Measurements from ENCODE around the gene SPDYC.

The SPDYC gene

GRCh38 chr11:65208785-65209710, 39.0 kb downstream of the SPDYC start:
- no peak for DNase-seq

- DNase-seq = no peak
These were observed 39.8 kb downstream of the SPDYC start for GRCh38 chr11:65209711-65210360.

- no peak for DNase-seq
These were observed 40.3 kb downstream of the SPDYC start for GRCh38 chr11:65210361-65210731.

GRCh38 chr11:65210748-65211147, 40.7 kb downstream of the SPDYC start:
- no peak for DNase-seq

GRCh38 chr11:65211293-65212105, 41.5 kb downstream of the SPDYC start:
- no peak for DNase-seq

- DNase-seq = no peak
These were observed 42.3 kb downstream of the SPDYC start for GRCh38 chr11:65212226-65212801.

GRCh38 chr11:65213322-65214211, 43.5 kb downstream of the SPDYC start:
- DNase-seq = no peak

GRCh38 chr11:65214212-65214845, 44.3 kb downstream of the SPDYC start:
- DNase-seq = no peak

GRCh38 chr11:65215441-65216076, 45.5 kb downstream of the SPDYC start:
- no peak for DNase-seq

GRCh38 chr11:65216830-65217229, 46.8 kb downstream of the SPDYC start:
- no peak for DNase-seq

- DNase-seq = no peak
These were observed 47.7 kb downstream of the SPDYC start for GRCh38 chr11:65217441-65218423.

- DNase-seq = no peak
These were observed 48.4 kb downstream of the SPDYC start for GRCh38 chr11:65218446-65218845.

- DNase-seq = no peak
These were observed 49.8 kb downstream of the SPDYC start for GRCh38 chr11:65219930-65220213.

- DNase-seq = no peak
These were observed 51.0 kb downstream of the SPDYC start for GRCh38 chr11:65221026-65221425.

Measured in fibroblast of skin of right biceps (primary cell).